ENCODE results near the gene CRIP2.
A peak's percentile ranks its signal among the peaks of the same experiment; 100 is the strongest.

Gene CRIP2

DNA sequence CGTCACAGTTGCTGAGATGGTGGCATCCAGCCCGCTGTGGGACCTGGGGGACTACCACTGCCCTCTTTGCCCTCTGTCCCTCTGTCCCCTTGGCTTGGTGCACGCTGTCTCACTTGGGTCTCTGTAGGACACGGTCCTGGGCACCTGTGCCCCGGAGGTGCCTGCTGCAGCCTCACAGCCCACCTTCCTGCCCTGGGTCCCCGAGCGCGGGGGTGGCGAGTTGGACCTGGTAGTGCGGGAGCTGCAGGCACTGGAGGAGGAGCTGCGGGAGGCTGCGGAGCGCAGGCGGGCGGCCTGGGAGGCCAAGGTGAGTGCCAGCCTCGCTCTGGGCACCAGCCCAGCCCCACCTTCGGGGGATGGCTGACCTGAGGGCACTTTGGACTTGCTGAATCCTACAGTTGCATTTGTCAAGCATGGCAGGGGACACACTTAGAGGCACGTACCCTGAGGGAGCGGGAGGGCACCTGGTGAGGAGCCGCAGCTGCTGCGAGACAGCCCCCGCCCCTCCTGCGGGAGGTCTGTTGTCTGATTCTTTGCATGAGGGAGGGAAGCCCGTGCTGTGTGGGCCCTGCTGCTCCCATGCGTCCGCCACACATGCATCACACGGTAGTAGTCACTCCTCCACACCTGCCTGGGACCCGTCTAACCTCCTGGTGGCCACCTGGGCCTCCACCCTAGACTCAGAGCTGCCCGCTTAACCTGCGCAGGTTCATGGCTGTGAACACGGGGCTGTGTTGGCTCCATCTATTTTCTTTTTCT lies 23.2 kb downstream of the CRIP2 start:
- no peak for DNase-seq

DNA sequence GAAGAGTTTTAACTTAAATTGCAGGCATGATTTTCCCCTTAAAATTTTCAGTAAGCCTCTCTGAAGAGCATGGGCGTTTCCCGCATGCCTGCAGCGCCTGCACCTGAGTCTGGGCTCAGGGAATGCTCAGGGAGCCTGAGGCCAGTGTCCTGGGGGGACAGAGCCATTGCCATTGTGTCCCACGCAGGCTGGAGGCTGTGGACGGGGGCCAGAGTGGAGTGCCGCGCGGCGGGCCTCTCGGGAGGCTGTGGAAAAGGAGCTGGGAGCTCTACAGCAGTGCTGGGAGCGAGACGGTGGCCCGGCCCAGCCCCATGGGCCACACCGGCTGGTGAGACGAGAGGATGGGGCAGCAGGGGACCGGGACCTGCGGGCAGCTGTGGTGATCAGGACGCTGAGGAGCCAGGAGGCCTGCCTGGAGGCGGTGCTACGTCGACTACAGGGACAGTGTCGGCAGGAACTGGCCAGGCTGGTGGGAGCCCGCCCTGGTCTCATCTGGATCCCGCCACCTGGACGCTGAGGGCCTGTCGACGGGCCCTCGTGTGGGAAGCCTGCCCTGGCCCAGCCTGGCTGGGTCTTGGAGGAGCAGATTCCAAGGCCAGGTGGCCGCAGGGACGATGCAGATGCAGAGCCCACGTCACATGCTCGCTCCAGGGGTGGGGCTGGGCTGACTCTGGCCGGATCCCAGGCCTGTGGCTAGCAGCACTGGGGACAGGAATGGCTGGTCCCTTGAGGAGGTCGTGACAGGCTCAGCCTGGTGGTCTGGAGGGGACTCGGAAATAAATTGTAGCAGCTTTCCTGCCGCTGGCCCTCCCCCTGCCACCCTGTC lies 24.0 kb downstream of the CRIP2 start:
- peak in 33 of 56 donors; percentile 32 to 84 (median 72) for DNase-seq

GRCh38 chr14:105499256-105500035 lies 24.8 kb downstream of the CRIP2 start:
- DNase-seq: peak in 55 of 56 donors; percentile 26 to 97 (median 87)

DNA sequence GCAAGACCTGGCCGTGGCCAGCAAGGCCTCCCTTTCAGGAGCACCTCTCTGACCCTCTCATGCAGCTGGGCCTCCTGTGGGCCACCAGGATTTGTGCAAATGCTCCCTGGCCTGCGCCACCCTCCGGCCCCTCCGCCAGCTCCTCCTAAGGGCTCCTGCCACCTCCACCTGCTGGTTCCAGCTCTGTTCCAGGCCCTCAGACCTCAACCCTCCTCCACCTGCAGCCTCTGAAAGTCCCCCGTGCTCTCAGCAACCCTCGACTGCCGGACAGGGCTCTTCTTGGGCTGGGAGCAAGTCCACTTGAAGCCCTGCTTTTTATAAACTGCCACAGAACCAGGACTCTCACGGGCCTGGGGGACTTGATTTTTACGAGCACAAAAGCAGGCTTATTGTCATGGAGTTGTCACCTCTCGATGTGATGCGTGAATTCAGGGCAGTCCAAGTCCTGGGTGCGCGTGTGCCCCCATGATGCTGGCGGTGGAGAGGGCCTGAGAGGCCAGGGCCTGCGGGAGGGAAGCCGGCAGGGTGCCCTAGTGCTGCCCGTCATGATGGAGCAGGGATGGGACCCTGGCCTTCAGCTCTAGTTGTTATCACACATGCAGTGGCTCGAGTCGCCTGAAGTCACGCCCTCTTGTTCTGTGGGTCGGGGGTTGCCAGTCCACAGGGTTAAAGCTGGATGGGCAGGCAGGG lies 25.6 kb downstream of the CRIP2 start:
- DNase-seq: no peak

- no peak for DNase-seq
Observed at GRCh38 chr14:105500726-105501101, 26.1 kb downstream of the CRIP2 start.

GRCh38 chr14:105501504-105502291 lies 27.1 kb downstream of the CRIP2 start:
- no peak for DNase-seq

DNA sequence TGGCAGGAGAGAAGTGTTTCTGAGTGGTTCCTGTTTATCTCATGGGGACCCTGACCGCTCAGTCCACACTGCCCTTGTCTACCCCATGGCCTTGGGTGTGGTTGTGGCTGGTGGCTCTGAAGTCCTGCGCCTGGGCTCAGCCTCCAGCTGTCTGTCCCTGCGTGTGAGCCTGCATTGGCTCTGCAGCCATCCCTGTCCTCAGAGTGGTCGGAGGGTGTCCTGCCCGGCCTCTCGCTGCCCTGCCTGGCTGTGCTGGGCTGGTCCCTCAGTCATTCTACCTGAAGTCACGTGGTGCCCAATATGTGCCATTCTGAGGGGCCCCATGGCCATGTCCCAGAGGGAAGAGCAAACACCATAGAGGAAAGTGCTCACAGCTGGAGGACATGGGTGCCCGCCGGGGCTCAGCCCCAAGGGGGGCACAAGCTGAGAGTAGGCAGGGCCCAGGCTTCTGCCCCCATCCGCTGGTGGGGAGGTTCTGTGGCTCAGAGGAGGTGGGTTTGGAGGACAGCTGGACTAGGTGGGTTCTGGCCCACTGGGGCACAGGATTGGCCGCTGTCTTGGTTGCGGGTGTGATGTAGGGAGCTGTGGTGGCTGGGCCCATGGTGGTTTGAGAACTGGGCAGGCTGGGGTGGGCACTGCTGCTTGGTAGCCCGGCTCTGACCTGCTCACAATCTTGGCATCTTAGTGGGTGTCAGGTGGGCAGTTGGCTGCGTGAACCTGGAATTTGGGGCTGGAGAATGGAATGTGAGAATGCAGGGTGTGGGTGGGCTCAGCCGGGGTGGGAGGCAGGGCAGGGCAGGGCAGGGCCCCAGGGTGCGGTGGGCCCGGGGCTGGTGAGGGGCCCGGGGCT lies 28.1 kb downstream of the CRIP2 start:
- no peak for DNase-seq

GRCh38 chr14:105503296-105503640 lies 28.6 kb downstream of the CRIP2 start:
- no peak for DNase-seq

- no peak for DNase-seq
Observed at GRCh38 chr14:105503935-105504692, 29.5 kb downstream of the CRIP2 start.

- DNase-seq: no peak
Observed at GRCh38 chr14:105505101-105505500, 30.5 kb downstream of the CRIP2 start.

DNA sequence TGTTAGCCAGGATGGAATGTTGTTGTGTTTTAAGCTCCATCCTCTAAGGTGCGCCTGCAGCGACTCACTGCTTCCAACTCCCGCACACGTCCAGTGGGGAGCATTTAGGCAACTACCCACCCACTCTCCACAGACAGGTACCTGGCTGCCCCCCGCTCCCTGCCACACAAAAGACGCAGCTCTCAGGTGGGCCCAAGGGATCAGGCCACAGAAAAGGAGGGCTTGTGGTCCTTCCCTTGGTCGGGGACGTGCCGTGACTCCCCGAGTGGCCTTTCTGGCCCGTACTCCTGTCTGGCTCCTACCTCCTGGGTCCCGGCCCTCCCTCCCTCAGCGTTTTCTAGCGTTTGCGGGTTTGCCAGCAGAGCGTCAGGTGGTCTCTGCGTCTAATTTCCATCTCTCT lies 32.6 kb downstream of the CRIP2 start:
- no peak for DNase-seq

DNA sequence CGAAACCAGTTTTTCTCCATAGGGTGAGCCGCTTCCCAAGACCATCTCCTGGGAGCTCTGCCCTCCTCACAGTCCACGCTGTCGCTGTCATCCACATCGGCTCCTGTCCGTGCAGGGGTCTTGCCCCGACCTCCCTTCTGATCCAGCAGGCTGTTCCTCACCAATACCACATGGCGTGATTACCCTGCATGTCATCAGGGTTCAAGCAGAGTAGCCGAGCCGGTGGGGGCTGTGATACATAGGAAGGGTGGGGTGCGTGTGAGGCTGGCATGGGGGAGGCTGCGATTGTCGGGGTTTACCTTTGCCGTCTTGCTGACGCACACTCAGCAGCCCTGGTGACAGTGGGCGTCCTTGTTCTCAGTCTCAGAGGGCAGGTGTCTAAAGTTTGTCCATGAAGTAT lies 33.4 kb downstream of the CRIP2 start:
- DNase-seq: no peak

DNA sequence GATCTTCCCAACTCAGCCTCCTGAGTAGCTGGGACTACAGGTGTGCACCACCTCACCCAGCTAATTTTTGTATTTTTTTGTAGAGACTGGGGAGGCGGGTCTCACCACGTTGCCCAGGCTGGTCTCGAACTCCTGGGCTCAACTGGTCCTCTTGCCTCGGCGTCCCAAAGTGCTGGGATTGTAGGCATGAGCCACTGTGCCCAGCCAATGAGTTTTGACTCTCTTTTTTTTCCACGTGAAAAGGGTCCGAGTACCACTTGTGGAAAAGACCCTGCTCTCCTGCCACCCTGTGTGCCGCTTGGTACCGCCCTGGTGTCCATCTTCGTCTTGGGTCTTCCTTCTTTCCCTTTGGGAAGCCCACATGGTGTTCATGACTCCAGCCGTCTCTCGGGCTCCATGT lies 34.0 kb downstream of the CRIP2 start:
- no peak for DNase-seq

DNA sequence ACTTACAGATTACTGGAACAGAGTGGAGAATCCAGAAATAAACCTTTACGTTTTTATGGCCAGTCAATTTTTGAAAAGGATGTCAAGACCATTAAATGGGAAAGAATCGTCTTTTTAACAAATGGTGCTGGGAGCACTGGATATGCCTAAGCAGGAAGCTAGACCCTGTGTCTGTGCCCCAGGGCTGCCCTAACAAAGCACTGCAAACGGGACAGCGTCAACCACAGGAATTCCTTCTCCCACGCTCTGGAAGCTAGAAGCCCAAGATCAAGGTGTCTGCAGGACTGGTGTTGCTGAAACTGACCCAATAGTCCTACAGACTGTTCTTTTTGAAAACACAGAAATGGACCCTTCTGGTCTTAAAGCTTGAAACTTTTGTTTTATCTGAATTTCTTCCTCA lies 42.5 kb downstream of the CRIP2 start:
- no peak for DNase-seq

- no peak for DNase-seq
Observed at GRCh38 chr14:105519946-105520698, 45.5 kb downstream of the CRIP2 start.

GRCh38 chr14:105525326-105525725 lies 50.7 kb downstream of the CRIP2 start:
- no peak for DNase-seq

GRCh38 chr14:105525861-105526775 lies 51.5 kb downstream of the CRIP2 start, which contains the start of gene TMEM121:
Gene TMEM121 (plus strand): TSS chr14:105526583. CDS start chr14:105528835, 2,252 bp downstream.
- DNase-seq: peak in 16 of 56 donors; percentile 19 to 77 (median 48)

Measured in amygdala (tissue), 56 donors.